HK-2 (cell line): ENCODE results near the gene LRCOL1.
A peak's percentile ranks its signal among the peaks of the same experiment; 100 is the strongest.

Experiments
- DNase-seq: peaks from one replicate; pipeline ENCODE4 v3.0.0-alpha.2; 2018; ENCODE audit not compliant: unreplicated experiment

The LRCOL1 gene

DNA sequence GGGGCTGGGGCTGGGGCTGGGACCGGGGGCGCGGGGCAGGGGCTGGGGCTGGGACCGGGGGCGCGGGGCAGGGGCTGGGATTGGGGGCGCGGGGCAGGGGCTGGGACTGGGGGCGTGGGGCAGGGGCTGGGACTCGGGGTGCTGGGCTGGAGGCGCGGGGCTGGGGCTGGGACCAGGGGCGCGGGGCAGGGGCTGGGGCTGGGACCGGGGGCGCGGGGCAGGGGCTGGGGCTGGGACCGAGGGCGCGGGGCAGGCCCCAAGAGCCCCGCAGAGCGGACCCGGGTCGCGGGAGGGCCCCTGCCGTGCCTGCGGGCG is 8.6 kb upstream of the LRCOL1 start:
- DNase-seq = no peak

DNA sequence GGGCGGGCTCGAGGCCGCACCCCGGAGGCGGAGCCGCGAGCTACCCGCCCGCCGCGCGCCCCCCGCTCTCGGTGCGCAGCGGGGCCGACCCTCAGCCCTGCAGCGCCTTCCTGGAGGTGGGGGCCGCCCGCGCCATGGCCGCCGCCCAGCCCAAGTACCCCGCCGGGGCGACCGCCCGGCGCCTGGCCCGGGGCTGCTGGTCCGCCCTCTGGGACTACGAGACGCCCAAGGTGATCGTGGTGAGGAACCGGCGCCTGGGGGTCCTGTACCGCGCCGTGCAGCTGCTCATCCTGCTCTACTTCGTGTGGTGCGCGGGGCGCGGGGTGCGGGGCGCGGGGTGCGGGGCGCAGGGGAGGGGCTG is 8.3 kb upstream of the LRCOL1 start, which contains the start of gene P2RX2:
TSS of gene P2RX2 (plus strand) at position 94 of the 361 bp plus-strand sequence. CDS start at position 135, 41 bp downstream.
- DNase-seq = no peak

DNA sequence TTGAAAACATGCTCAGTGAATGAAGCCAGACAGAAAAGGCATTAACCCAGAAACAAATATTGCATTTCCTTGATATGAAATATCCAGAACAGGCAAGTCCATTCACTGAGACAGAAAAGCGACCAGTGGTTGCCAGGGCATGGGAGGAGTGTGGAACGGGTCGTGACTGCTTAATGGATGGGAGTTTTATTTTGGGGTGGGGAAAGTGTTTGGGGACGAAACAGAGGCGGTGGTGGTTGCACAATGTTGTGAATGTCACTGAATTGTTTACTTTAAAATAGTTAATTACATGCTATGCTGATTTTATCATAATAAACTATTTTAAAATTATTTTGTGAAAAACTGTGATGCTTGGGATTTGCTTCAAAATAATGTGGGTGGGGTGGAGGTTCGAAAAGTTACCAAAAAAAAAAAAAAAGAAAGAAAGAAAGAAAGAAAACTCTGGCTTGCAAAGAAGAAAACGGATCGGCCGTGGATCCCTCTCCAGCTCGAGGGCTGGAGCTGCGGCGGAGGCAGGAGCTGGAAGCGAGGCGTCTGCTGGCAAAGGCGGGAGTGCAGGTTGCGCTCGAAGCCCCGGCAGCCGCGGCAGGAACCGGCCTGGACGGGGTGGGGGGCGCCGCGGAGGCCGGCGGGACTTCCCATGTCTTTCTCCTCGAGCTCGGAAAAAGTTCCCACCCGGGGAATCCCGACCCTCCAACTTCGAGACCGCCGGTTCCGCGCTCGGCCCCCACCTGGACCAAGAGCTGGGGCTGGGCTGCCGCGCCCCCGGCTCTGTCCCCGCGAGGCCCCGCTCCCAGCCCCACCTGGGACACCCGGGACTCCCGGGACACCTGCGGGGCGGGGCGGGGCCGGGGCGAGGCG is 7.7 kb upstream of the LRCOL1 start:
- DNase-seq = no peak

DNA sequence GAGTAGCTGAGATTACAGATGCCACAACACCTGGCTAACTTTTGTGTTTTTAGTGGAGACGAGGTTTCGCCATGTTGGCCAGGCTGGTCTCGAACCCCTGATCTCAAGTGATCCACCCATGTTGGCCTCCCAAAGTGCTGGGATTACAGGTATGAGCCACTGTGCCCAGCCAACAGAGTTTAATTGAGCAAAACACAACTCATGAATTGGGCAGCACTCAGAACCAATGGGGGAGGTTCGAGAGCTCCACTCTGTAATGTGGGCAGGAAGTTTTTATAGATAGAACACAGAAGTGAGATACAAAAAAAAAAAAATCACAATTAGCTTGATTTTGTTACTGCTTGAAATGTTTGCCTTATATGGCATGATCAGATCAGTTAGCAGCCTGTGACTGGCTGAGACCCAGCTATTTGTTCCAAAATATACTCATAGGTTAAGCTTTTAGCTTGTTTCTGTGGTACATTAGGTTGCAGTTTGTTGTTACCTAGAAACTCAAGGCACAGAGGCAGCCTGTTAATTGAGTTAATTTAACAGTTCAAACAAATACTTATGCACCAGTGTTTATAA is 6.8 kb upstream of the LRCOL1 start:
- no peak for DNase-seq

DNA sequence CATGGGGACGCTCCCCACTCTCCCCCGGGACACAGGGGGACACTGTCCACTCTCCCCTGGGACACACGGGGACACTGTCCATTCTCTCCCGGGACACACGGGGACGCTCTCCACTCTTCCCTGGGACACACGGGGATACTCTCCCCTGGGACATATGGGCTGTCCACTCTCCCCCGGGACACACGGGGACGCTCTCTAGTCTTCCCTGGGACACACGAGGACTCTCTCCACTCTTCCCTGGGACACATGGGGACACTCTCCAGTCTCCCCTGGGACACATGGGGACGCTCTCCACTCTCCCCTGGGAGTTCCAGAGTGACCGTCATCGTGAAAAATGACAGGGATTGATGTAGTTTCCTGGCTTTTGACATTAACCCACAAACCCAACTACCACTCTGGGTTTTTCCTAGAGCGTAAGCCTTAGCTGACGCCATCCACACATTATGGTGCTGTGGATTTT is 5.2 kb upstream of the LRCOL1 start:
- DNase-seq = no peak

DNA sequence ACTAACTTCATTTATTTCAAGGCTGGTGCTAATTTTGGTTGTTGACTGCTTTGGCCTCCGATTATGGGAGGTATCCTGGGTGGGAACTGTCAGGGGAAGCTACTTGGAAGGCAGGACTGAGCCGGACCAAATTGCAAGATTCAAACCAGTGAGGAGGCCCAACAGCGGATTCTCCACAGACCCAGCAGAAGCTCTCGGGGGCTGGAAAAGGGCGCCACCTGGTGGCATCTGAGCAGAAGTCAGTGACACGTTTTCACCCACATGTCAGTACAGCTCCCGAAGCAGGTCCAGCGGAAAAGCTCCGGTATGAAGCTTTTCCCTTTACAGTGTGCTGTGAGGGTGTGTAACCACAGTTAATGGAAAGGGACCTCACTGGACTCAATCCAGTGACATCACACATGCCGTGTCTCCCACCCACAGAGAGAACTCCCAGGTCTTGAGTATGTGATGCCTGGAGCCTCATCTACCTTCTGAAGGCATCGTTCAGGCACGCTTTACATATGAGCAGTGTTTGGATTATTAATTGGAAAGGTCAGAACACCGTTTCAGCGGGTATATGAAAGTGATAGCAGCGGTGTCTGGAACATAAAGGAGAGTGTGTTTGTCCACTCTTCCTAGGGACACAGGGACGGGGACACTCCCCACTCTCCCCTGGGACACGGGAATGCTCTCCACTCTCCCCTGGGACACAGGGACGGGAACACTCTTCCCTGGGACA is 4.6 kb upstream of the LRCOL1 start:
- peak; percentile 77 for DNase-seq

DNA sequence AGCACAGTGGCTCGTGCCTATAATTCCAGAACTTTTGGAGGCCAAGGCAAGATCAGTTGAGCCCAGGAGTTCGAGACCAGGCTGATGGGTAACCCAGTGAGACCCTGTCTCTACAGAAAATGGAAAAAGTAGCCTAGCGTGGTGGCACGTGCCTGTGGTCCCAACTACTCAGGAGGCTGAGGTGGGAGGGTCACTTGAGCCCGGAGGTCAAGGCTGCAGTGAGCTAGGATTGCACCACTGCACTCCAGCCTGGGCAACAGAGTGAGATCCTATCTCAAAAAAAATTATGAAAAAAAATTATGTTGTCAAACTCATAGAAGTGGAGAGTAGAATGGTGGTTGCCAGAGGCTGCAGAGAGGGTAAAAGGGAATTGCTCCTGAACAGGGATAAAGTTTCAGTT is 3.6 kb upstream of the LRCOL1 start:
- DNase-seq = no peak

DNA sequence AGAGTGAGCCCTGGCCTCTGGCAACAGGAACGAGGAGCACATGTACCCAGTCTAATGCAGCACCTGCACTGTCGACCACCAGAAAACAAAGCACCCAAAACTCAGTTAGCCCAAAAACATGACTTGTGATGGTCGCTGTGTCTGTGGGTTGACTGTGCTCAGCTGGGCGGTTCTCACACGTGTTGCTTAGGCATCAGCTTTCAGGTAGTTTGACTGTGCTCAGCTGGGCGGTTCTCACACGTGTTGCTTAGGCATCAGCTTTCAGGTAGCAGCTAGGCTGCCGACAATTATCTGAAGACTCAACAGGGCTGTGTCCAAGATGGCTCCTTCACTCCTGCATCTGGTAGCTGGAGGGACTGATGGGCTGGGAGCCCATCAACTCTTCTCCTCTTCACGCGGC is 1.2 kb upstream of the LRCOL1 start:
- DNase-seq = no peak

DNA sequence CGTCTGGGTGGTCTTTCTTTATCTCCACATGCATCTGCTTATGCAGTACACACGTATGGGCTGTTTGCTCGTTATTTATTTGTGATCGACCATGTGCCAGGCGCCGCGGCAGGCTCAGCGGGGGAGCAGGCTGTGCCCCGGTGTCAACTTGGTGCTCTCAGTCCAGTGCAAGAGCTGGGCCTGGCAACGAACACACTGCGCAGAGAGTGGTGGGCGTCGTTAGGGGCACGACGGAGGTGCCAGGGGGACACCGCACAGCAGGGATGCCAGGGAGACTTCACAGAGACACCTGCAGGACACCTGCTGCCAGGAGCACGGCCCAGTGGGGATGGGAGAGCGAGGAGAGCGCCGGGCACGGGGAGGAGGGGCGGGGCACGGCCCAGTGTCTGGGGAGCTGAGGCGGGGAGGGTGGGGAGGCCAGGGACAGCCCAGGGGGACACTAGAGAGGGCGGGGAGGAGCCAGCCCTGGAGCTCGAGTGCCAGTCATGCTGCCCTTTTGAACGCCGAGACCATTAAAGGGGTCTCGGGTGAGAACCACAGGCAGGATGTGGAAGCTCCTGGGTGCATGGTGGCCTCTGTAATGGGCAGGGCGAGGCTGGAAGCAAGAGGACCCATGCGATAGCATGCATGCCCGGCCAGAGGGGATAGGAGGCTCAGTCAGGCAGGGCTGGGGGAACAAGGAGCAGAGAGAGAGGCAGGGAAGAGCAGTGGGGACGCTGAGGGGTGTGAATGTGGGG is 652 bp upstream of the LRCOL1 start:
- no peak for DNase-seq

DNA sequence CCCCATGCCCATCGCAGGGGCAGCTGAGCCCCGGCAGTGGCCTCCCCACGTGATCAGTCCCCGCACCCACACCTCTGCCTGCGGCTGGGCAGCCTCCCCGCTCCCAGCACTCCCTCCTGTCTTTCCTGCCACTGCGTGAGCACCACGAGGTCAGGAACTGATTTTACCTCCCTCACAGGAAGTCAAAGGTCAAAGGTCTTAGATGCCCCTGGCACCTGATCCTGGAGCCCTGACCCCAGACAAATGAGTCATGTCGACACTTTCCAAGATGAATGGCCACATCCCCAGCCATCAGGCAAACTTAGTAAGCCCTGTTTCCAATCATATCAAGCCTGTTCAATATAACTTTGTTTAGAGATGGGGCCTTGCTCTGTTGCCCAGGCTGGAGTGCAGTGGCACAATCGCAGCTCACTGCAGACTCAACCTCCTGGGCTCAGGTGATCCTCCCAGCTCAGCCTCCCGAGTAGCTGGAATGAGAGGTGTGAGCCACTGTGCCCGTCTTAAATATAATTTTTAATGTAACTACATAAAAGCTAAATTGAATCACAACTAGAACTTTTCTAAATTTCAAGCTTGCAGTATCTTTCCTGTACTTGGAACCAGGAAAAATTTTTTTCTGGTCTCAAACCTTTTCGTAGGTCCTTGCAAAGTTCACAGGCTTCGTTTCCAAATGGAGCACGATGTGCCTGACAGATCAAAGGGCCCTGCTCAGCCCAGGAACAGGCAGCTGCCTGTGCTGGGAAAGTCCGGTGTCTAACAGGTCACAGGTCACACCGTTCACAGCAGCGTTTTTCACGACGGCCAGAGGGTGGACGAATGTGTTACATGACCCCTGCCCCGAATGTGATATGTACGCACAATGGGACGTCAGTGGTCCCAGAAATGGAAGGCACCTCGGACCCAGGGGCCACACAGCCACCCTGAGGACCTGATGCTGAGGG is 1.9 kb downstream of the LRCOL1 start:
- DNase-seq = no peak

DNA sequence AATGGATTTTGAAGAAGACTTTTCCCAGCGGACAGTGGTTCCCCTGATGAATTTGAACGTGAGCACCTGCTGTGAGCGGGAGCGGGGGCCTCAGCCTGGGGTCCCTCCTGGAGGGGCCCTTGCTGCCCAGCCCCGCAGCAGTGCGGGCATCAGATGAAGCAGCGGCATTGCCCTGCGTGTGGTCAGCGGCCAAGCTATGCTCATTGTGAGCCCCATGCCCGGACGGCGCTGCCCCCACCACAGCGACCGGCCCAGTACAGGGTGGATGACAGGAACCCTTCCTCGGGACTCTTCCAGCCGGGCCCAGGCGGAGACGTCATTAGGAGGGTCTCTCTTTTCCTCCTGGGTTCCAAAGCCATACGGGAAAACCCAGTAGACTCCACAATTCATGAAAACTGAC is 3.5 kb downstream of the LRCOL1 start:
- no peak for DNase-seq

DNA sequence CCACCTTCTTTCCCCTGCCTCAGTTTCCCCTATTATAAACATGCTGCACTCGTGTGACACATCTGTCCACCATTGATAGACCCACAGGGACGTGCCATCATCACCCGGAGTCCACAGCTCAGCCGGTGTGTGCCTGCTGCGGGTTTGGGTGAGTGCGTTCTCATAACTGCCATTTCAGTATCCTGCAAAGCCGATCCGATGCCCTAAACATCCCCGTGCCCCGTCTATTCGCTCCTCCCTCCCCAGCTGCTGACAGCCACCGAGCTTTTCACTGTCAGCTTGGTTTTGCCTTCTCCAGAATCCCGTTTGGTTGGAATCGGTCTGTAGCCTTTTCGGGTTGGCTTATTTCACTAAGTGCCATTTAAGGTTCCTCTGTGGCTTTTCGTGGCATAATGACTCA is 3.9 kb downstream of the LRCOL1 start:
- no peak for DNase-seq

DNA sequence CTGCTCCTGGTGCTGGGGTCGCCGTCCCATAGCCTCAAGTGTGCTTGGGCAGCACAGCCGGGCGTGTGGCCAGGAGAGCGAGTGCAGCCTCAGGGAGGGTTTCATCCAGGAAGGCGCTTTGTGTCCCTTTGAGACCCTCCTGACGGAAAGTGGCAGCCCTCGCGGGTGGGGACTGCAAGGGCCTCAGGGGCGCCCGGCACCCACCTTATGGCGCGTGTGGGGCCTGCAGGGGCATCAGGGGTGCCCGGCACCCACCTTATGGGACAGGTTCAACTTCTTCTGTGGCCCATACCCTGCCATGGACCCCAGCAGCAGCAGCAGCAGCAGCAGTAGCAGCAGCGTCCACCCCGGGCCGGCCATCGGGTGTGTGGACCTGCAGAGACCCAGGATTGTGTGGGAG is 4.5 kb downstream of the LRCOL1 start:
- no peak for DNase-seq

DNA sequence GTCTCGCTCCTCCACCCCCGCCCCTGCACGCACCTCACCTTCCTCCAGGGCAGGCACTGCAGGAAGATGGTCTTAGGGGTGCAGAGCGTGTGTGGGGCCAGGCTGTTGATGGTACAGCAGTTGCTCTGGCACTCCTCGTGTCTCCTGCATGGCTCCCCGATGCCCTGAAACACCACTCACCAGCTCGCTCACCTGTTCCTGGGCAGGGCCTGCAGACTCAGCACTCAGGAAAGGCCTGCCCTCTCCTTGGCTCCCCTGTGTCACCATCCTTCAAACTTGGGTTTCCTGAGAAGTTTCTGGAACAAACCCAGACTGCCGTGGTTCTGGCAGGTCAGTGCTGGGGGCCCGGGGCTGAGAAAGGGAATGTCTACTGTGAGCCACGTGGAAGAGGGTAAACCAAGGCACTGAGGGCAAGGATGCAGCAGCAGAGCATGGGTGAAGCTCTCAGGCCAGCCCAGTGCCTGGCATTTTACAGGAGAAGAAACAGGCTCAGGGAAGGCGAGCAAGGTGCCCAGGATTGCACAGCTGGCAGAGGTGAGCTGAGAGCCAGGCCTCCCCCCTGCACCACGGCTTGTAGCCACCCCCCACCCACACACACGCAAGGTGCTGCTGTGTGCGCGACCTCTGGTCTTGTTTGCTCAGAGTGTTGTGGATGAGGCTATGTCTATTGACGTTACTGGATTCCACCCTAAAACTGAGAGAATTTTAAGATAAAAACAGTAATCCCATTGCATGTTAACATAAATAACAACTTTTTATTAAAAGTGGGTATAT is 5.5 kb downstream of the LRCOL1 start:
- no peak for DNase-seq

DNA sequence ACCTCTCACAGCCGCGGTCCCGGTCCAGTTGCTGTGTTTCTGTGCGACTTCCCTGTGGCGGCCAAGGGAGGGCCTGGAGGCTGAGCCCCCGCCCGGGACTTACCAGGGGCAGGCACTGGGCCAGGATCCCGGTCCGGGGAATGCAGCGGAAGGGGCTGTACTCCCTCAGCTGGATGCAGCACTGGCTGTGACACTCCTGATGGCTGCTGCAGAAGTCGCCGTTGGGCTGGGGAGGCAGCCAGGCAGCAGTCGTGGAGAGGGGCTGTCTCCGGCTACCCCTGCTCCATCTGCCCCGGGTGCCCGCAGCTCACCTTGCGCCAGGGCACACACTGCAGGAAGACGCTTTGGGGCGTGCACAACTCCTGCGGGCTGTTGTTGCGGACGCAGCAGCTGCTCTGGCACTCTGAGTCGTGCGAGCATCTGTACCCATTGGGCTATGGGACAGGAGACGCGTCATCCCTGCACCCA is 6.2 kb downstream of the LRCOL1 start:
- no peak for DNase-seq

DNA sequence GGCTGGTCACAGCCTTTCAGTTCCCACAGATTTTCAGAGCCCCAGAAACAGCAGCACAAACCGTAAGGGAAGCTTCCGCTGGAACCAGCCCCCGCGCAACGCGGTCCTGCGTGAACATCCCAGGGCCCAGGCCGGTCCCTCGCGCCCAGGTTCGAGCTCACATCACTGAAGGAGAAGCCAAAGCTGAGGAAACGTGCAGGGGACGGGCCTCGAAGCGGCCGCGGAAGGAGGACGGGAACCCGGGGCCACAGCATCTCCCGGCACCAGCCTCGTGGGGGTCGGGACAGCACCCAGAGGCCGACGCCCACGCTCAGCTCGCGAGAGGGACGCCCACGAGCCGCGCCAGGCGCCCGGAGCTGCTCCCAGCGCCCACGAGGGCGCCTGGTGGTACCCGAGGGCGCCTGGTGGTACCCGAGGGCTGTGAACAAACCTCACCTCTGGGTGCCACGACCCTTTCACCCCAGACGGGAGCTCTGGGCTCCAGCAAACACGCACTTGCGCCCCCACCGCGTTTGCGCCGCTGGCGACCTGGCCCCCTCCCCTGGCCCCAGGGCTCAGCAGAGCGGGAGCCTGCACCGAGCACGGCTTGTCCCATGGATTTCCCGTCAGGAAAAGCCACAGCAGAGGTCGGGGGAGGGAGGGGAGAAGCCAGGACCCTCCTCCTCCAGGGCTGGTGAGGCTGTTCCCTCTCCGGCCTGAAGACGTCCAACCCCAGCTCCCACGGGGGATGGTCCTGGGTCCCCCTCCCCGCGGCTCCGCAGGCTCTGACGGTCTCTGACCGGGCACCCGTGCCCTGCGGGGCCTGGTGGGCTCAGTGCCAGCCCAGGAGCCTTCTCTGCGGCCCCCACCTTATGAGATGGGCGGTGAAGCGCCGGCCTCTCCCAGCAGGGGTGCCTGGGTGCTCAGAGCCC is 6.9 kb downstream of the LRCOL1 start:
- DNase-seq = no peak

DNA sequence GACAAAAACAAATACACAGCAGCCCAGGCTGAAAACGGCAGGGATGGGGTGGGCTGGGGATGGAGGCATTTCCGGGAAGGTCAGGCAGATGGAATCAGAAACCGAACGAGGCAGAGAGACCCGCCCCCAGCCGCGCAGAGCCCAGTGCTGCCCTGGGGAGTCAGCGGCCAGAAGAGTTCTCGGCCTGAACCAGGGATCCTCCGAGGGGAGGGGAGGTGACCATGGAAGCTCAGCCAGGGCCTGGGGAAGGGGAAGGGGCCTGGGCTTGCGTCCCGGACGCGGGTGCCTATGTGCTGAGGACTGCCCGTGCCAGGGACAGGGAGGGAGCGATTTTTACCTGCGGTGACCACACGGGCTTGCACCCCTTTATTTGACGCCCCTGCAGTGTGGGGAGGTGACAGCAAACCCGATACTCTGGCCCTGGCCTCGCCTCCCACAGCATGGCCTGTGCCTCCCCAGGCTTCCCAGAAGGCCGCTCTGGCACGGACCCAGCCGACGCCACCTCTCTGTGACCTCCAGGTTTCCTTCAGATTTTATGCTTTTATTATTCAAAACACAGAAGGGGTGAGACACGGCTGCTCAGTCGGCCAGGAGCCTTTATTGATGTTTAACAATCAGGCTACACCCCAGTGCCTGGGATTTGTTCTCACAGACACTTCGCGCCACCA is 7.7 kb downstream of the LRCOL1 start:
- DNase-seq = no peak

DNA sequence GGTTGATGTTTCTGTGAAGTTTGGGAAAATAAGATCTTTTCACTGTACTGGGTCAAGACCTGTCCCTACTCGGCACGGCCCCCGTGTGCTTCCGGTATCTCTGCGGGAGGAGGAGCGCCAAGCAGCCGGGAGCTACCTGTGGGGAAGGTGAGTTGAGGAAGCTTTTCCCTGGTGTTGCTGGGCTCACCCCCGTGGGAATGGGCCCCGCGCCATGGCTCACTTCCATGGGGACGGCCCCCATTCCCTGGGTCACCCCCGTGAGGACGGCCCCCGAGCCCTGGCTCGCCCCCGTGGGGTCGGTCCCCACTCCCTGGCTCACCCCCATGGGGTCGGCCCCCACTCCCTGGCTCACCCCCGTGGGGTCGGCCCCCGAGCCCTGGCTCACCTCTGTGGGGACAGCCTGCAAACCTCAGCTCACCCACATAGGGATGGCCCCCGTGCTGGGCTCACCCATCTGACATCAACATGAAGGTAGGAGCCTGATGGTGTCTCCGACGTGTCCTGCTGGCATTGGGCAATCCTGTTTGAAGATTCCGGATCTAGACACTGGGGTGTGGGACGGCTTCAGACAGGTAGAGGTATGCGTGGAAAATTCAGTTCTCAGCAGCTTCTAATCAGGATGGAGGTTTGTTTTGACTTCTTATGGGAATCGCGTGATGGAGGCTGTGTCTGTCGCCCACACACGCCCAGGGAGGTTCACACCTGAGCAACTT is 9.1 kb downstream of the LRCOL1 start:
- no peak for DNase-seq
